NCI-H2081 treated with DMSO at 0.1 percent for 48 hours (cell line): ENCODE results near the gene POLG2.
"Not testable (repeated sequence)": the region's sequence is repeated elsewhere in the genome, so short reads cannot be mapped to it uniquely, and the experiment has no call there.

Experiments
- DNase-seq: peaks from one replicate; lab custom pipeline; 2025; lab: John Stamatoyannopoulos, UW

The POLG2 gene

DNA sequence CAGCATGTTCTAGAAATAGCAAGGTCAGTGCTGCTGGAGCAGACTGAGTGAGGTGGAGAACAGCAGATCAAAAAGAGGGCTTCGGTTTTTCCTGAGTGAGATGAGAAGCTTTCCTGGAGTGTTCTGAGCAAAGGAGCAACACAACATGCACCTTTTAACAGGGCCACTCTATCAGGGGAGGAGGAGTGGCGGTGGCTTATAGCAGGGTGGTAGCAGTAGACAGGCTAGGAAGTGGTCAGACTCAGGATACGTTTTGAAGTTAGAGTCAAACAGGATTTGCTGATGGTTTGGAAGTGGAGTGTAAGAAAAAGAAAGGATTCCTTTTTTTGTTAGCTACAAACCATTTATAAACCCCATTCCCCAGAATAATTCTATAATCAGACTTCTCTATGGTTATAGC is 12.5 kb downstream of the POLG2 start:
- DNase-seq = no peak

DNA sequence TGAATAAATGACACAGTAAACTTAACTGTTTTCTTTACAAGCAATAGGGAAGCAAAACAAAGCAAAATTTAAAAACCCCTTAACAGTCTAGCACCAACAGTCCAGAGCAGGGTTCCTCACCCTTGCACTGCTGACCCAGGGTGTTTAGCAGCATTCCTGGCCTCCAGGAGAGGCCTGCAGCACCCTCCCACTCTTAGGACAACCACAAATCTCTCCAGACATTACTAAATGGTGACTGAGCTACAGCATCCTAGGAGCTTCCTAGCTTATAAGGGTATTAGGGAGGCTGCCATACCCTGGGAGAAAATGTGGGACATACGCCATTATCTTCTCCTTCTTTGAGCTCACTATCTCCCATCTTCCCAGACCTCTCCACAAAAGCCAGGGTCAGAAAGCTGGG is 15.9 kb downstream of the POLG2 start:
- DNase-seq = no peak

DNA sequence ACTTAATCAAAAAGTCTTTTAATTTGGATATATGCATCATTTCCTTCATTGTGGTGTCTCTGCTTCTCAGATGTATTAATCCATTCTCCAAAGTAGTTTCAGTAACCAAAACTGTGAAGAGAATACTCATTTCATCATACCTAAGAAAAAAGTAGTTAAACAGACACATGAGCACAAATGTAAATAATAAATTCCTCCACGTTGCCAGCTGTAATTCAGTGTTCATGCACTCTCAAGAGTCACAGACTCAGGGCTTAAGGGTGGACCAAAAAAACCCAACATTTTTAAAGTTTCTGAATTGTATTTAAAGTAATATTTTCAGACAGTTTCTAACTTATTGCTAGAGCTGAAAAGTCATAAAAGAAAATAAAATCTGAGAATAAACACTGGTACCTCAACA is 19.0 kb downstream of the POLG2 start:
- no peak for DNase-seq

DNA sequence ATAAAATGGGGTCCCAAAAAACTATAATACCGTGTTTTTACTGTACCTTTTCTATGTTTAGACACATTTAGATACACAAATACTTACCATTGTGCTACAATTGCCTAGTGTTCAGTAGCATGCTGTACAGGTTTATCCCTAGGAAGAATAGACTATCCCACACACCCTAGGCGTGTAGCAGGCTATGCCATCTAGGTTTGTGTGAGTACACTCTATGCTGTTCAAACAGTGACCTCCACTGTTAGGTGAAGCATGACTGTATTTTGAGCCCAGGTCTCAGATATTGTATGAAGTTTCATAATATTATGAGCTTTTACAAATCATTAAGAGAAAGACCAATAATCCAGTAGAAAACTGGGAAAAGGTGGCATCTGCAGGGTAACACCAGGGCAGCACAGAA is 24.3 kb downstream of the POLG2 start:
- DNase-seq = no peak

DNA sequence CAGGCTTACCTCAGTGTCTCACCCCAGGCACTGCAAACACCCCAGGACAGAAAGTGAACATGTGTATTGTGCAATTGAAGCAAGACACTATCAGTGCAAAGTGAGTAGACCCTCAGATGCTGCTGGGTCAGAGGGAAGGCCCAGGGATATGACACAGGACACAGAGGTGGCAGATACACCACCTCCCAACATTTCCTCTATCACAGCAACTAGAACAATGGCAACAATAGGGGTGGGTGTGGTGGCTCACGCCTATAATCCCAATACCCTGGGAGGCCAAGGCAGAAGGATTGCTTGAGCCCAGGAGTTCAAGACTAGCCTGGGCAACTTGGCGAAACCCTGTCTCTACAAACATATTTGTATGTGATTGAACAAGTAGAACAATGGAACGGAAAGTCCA is 25.4 kb downstream of the POLG2 start:
- no peak for DNase-seq

DNA sequence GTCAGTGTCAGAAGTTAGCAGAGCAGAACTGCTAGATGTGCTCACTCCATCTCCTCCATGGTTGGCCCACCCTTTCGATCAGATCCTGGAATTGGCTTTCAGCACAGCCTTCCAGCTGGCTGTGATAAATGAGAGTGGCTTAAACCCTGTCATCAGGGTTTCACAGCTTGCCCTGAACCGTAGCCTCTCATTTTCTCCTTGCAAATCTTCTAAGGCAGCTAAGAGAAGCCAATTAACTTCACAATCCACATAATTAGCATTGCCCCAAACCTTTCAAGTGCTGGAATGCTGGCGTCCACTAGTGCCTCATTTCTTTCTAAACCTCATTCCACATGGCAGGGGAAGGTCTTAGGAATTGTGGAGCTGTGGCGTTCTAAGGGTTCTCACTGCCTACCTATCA is 26.2 kb downstream of the POLG2 start:
- no peak for DNase-seq

DNA sequence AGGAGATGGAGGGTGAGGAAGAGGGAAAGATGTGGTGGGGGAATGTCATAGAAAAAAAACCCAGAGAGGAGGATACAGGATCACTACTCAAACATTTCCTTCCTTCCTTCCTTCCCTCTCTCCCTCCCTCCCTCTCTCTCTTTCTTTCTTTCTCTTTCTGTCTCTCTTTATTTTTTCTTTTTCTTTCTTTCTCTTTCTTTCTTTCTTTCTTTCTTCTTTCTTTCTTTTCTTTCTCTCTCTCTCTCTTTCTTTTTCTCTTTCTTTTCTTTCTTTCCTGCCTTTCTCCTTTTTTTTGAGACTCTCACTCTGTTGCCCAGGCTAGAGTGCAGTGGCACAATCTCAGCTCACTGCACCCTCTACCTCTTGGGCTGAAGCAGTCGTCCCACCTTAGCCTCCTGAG is 30.0 kb downstream of the POLG2 start:
- DNase-seq = not testable (repeated sequence)

DNA sequence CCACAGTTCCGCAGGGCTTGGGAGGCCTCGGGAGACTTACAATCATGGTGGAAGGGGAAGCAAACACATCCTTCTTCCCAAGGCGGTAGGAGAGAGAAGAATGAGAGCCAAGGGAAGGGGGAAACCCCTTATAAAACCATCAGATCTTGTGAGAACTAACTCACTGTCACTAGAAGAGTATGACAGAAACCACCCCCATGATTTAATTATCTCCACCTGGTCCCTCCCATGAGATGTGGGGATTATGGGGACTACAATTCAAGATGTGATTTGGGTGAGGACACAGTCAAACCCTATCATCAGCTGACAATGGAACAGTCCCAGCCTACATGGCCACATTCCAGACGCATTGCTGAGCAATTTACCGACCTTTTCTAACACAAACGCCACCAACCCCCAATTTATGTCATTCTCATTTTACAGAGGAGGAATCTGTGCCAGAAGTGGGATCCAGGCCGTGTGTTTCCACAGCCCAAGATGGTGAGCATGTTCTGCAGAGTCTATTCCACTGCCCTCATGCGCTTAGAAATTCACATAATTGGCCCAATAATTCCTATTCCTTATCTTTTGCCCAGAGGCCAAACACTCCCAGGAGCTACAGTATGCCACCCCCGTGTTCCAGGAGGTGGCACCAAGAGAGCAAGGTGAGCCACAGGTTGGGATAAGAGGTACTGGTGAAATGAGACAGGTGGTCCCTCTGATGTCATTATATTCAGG is 30.7 kb downstream of the POLG2 start:
- DNase-seq = no peak

DNA sequence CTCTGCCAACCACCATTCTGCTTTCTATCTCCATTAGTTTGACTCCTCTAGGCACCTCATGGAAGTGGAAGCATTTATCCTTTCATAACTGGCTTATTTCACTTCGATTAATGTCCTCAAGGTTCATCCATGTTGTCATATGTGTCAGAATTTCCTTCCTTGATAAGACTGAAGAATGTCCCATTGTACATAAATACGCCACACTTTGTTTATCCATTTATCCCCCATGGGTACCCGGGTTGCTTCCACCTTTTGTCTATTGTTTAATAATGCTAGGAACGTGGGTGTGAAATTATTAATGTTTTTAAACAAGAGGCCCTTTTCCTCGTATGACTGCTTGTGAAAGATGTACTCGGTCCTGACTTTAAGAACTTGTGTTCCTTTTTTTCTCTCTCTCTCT is 35.1 kb downstream of the POLG2 start:
- DNase-seq = no peak

DNA sequence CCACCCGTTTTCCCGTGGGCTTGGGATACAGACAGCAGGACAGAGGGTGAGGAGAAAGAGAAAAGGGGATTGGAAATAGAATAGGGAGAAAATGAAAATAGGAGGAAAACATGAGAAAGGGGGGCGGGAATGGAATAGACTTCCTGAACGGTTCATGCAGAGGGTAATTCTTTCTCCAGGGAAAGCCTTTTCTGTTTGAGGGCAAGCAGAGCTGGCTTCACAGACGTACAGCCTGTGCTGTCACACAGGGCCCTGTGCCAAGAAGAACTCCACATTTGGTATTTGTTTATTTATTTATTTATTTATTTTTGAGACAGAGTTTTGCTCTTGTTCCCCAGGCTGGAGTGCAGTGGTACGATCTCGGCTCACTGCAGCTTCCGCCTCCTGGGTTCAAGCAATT is 35.9 kb downstream of the POLG2 start:
- DNase-seq = no peak

DNA sequence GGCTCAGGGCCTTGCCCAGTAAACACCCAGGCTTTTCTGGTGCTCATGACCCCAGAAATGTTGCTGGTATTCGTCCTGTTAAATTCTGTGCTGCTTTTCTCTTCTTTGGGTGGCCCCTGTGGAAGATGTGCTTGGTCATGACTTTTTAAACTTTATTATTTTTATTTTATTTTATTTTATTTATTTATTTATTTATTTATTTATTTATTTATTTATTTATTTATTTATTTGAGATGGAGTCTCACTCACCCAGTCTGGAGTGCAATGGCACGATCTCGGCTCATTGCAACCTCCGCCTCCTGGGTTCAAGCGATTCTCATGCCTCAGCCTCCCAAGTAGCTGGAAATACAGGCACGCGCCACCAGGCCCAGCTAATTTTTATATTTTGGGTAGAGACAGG is 37.0 kb downstream of the POLG2 start:
- not testable (repeated sequence) for DNase-seq

DNA sequence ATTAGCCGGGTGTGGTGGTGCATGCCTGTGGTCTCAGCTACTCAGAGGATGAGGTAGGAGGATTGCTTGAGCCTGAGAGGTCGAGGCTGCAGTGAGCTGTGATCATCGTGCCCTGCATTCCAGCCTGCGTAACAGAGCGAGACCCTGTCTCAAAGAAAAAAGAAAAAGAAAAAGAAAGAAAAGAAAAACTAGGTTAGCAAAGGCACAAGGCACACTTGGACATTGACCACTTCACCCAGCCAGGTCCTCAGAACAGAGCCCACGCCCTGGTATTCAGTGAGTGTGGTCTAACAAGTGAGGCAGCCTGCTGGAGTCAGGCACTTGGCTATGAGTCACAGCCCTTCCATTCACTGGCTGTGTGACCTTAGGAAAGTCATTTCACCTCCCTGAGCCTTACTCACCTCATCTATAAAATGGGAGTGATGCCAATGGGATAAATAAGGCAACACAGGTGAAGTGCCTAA is 37.5 kb downstream of the POLG2 start:
- no peak for DNase-seq

DNA sequence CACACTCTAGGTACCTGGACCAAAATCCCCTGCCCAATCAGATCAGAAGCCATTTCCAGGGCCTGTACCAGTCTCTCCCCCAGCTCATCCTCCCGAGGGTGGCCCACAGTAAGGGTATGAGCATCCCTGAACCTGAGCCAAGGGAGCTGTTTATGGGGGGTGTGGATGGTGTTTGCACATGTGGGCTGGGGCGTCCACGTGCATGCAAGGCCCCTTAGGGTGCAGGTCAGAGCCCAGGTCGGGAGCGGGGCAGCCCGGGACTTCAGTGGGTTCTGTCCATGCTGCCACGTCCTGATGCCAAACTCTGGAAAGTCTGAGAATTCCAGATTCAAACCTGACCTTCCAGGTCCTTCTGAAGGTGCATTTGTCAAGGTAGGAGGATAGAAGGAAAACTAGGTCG is 38.1 kb downstream of the POLG2 start:
- no peak for DNase-seq

DNA sequence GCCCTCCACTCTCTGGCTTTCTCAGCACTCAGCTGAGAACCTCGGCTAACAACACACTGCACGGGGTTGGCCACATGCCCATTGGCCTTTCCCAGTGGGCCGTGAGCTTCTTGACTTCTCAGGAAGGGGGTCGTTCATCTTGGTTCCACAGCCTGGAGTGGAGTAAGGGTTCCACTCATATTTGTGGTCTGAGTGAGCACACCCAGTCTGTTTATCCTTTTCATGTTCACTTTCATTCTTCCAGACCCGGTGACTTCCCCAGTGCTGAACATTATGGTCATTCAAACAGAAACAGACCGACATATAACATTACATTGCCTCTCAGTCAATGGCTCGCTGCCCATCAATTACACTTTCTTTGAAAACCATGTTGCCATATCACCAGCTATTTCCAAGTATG is 39.7 kb downstream of the POLG2 start:
- no peak for DNase-seq

DNA sequence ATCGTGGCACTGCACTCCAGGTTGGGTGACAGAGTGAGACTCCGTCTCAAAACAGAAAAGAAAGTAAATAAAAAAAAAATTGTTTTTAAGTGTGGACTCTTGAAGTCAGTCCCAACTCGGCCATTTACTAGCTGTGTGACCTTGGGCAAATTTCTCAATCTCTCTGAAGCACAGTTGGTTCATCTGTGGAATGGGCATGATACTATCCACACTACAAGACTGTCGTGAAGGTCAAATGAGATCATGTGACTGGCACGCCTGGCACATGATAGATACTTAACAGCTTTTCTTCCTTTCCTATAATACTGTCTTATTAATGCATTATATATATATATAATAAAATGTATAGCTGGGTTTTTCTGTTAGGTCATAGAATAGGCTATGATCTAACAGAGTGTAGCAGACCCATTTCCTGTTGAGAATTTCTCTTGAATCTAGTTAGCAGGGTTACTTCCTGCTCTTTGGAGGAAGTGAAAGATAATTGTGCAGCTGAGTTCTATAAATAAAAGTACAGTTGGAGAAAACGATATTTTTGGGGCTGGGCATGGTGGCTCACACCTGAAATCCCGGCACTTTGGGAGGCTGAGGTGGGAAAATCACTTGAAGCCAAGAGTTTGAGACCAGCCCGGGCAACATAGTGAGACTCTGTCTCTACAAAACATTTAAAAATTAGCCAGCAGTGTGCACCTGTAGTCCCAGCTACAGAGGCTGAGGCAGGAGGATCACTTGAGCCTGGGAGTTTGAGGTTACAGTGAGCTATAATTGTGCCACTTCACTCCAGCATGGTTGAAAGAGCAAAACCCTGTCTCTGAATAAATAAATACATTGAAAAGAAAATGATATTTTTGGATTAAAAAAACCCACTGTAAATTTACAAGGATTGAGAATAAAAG is 40.6 kb downstream of the POLG2 start:
- no peak for DNase-seq

DNA sequence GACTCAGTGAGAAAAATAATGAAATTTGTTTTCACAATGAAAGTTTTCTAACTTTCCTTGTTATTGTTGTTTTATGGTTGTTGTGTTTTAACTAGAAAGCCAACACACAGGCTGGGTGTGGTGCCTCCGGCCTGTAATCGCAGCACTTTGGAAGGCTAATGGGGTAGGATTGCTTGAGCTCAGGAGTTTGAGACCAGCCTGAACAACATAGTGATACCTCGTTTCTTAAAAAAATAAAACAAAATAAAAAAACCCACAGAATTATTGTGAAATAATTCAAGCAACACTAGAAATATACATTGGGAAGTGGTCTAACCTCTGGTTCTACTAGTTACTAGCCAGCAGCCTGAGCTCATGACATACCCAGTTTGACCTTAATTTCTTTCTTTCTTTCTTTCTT is 47.3 kb downstream of the POLG2 start:
- DNase-seq = no peak

DNA sequence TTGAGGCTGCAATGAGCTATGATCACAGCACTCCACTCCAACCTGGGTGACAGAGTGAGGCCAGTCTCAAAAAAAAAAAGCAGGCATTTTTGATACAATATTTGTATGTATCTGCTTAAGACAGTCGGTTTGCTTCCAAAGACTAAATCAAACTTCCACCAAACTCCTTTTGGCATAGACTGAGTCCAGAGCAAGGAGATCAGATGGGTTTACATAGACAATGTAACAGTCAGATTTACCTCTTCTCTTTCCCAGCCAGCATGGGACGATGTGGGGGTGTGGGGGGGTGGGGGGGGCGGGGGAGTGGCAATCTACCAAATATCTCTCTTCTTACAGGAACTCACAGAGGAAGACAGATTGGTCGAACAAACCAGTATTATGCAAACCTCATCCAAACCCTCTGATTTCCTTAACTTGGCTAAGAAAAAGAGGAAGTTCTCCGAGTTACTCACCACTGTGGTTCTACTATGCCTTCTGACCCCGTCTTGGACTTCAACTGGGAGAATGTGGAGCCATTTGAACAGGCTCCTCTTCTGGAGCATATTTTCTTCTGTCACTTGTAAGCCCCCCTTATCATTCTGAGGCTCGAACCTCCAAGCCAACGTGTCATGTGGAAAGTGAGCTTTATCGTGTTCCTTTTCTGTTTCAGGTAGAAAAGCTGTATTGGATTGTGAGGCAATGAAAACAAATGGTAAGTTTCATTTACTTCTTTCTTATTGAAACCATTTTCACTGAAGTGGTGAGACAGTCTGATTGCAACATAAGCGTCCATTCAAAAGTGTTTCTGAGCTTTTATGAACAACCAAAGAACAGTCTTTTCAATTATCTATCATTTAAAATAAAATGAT is 48.0 kb downstream of the POLG2 start, which contains the start of gene MILR1:
MILR1 (plus strand) TSS at position 451 of the 848 bp plus-strand sequence; CDS start at position 505, 54 bp downstream.
- DNase-seq = no peak

DNA sequence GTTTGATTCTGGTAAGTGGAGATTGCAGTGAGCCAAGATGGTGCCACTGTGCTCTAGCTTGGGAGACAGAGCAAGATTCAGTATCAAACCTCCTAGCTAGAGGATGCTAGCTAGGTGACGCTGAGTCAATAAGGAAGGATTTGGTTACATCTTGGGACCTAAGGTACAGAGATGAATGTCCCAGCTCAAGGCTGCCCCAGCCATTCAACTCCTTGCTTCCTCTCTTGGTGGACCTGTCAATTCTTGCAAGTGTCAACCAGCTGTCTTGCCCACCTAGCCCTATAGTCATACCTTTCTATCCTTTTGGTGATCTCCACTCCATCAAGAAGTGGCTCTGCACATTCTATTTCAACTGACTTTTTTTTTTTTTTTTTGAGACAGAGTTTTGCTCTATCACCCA is 49.3 kb downstream of the POLG2 start:
- DNase-seq = no peak

DNA sequence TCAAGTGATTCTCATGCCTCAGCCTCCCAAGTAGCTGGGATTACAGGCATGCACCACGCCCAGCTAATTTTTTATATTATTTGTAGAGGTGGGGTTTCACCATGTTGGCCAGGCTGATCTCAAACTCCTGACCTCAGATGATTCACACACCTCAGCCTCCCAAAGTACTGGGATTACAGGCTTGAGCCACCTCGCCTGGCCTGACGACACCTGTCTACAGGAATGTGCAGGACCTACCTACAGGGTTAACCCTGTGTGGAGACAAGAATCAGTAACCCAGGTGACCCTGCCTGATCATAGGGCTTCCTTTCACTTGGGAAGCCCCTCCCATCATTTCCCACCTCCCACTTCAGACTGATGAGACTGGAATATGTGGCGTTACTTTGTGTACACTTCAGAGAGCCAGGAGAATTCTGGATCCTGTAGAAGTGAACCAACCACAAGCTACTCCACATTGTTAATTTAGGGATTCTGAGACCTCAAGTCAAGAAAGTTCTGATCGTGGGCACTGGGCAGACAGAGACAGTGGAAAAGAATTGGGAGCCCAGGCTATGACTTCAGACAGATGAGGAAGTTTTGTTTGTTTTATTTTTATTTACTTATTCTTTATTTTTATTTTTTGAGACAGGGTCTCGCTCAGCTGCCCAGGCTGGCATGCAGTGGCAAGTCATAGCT is 53.6 kb downstream of the POLG2 start:
- DNase-seq = no peak

DNA sequence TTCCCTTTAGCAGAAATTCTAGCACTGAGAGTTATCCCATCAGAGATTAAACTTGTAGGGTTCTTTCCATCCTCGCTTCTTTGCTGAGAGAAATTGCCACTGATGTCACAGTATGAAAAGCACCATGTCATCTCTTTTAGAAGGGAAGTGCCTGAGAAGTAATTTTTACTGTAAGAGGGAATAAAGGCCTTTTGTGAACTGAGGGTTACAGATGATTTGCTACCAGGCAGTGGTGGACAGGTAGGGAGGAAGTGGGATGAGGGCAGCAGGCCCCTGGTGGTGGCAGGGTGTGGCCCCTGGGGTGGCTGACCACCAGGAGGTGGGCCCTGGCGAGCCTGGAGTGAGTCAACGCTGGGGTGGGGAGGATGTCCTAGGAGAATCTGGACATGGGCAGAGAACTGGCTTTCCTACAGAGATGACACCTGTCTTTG is 54.3 kb downstream of the POLG2 start:
- DNase-seq = no peak

DNA sequence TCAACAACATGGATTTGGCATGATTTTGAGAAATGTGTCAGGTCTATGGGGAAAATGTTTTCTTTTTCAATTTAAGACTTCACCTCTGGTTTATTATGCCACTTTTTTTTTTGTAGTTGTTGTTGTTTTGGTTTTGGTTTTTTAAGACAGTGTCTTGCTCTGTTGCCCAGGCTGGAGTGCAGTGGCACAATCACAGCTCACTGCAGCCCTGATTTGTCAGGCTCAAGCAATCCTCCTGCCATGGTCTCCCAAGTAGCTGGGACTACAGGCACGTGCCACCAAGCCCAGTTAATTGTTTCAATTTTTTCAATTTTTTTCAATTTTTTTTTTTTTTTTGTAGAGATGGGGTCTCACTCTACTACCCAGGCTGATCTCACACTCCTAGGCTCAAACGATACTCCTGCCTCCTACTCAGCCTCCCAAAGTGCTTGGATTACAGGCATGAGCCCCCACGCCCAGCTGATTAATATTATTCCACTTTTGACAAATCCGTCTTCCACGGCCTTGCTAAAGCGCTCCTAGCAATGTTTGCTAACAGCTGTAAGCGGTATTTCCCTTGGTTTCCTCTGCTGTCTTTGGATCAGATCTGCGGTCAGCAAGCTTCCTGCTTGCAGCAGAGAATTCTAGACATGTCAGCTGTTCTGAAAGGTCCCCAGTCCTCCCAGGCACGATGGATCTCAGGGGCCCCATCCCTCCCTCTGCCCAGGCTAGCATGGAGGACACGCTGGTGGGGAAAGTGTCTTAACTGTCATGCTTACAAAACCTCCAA is 54.9 kb downstream of the POLG2 start:
- DNase-seq = no peak
